PC-3 (cell line): ENCODE measurements around the gene TGFB1I1. TPM values are rescaled to one million over a fixed set of nuclear protein-coding genes. Genes with fewer than 3 reads are reported as not detected.
A peak's percentile ranks its signal among the peaks of the same experiment; 100 is the strongest.

Source experiments
- ATAC-seq: fragments of 200-7000 bp; cut with Tn5 transposase; 2 replicates; pipeline ENCODE4 v1.9.1; 2020; ENCODE audit warnings: mild to moderate bottlenecking, moderate library complexity
- BruUV-seq: library from RNA; stranded (reverse); fragments of 400-500 nt; replicated peaks from 2 replicates; lab custom pipeline; 2021; lab: Mats Ljungman, UMichigan
- CTCF ChIA-PET: fragments of 300-600 bp; sonication (Branson Sonifier 250); formaldehyde crosslinking; loops from one replicate; lab custom pipeline; 2022; ENCODE audit warnings: antibody characterized with exemption; lab: Charles Lee
- POLR2A ChIA-PET: fragments of 300-600 bp; sonication (Branson Sonifier 250); formaldehyde crosslinking; loops from one replicate; lab custom pipeline; 2022; ENCODE audit warnings: antibody characterized with exemption; ENCODE audit not compliant: unreplicated experiment; lab: Charles Lee
- DNase-seq: peaks from one replicate; pipeline ENCODE4 v3.0.0-alpha.2; 2015
- H2AFZ ChIP-seq: fragments of 300-600 bp; sonication (generic); 2 replicates; pipeline ENCODE4 v1.6.0; 2016; ENCODE audit warnings: antibody characterized with exemption, low read length
- H3F3A ChIP-seq: fragments of 300-600 bp; sonication (generic); one replicate; pipeline ENCODE4 v1.6.0; 2017; ENCODE audit warnings: antibody characterized with exemption, low read length, control low read depth, mild to moderate bottlenecking; ENCODE audit not compliant: unreplicated experiment
- H3K27ac ChIP-seq: fragments of 300-600 bp; sonication (generic); 2 replicates; pipeline ENCODE4 v1.5.1; 2016; ENCODE audit warnings: mild to moderate bottlenecking, low read length
- H3K27me3 ChIP-seq: fragments of 300-600 bp; sonication (generic); 2 replicates; pipeline ENCODE4 v1.6.1; 2016; ENCODE audit warnings: low read length, mixed read lengths
- H3K36me3 ChIP-seq: fragments of 300-600 bp; sonication (generic); 2 replicates; pipeline ENCODE4 v1.6.1; 2016; ENCODE audit warnings: low read depth, mixed run types, low read length, mixed read lengths
- H3K4me1 ChIP-seq: fragments of 300-600 bp; sonication (generic); 2 replicates; pipeline ENCODE4 v1.5.1; 2016; ENCODE audit warnings: low read length; ENCODE audit not compliant: insufficient read depth
- H3K4me2 ChIP-seq: fragments of 300-600 bp; sonication (generic); 2 replicates; pipeline ENCODE4 v1.6.0; 2016; ENCODE audit warnings: low read length
- H3K4me3 ChIP-seq: fragments of 300-600 bp; sonication (generic); 2 replicates; pipeline ENCODE4 v1.5.1; 2016; ENCODE audit warnings: mild to moderate bottlenecking, low read length, mixed read lengths
- H3K79me2 ChIP-seq: fragments of 300-600 bp; sonication (generic); 2 replicates; pipeline ENCODE4 v1.6.1; 2017; ENCODE audit warnings: low read length, mixed read lengths
- H3K9ac ChIP-seq: fragments of 300-600 bp; sonication (generic); 2 replicates; pipeline ENCODE4 v1.6.0; 2016; ENCODE audit warnings: mild to moderate bottlenecking, low read length
- H3K9me2 ChIP-seq: fragments of 300-600 bp; sonication (generic); replicated peaks from 2 replicates; pipeline ENCODE4 v1.6.1; 2016; ENCODE audit warnings: mixed run types, low read length, mixed read lengths
- H3K9me3 ChIP-seq: fragments of 300-600 bp; sonication (generic); 2 replicates; pipeline ENCODE4 v1.6.1; 2016; ENCODE audit warnings: low read length, mixed read lengths
- H4K20me1 ChIP-seq: fragments of 300-600 bp; sonication (generic); 2 replicates; pipeline ENCODE4 v1.6.1; 2016; ENCODE audit warnings: low read length, mixed read lengths
- CTCF ChIP-seq: fragments of 300-600 bp; sonication (generic); conservative IDR thresholded peaks from 2 replicates; pipeline ENCODE4 v1.5.1; 2017; ENCODE audit warnings: antibody characterized with exemption, low read depth, mild to moderate bottlenecking, low read length
- EZH2 ChIP-seq: fragments of 300-600 bp; sonication (generic); IDR thresholded peaks from one replicate; pipeline ENCODE4 v1.6.1; 2017; ENCODE audit warnings: antibody characterized with exemption, mild to moderate bottlenecking, low read length; ENCODE audit not compliant: unreplicated experiment
- EZH2phosphoT487 ChIP-seq: fragments of 300-600 bp; sonication (generic); IDR thresholded peaks from 2 replicates; pipeline ENCODE4 v1.6.1; 2018; ENCODE audit warnings: mild to moderate bottlenecking, antibody characterized with exemption, low read length, borderline replicate concordance
- intact Hi-C: fragments of 100-400 bp; cut with micrococcal nuclease; formaldehyde crosslinking; loops from 2 replicates; pipeline ENCODE4 v1.9.0; 2023
- total RNA-seq: library from RNA; depleted of rRNA; stranded (reverse); fragments of >200 nt; gene quantifications from 2 replicates; pipeline ENCODE4 v1.2.3, GENCODE V29; 2014

TGFB1I1 gene
- total RNA-seq, 1 experiment from 2014 or later: 11.2 TPM

- Histone ChIP-seq H3K27ac (peak overlapping the region; percentile 58), H3K4me1 (peaks cover 15% of the 10 kb centered on the region), H3K9me2 (no peaks in the 10 kb centered on the region), H3K9ac (peak overlapping the region; percentile 99), H3F3A (no peaks in the 10 kb centered on the region), H3K4me3 (peak overlapping the region; percentile 98), H3K27me3 (no peaks in the 10 kb centered on the region), H3K4me2 (peak overlapping the region; percentile 89), H3K79me2 (peaks cover 15% of the 10 kb centered on the region), H3K9me3 (no peaks in the 10 kb centered on the region), H2AFZ (peak overlapping the region; percentile 82), H3K36me3 (no peaks in the 10 kb centered on the region), H4K20me1 (no peaks in the 10 kb centered on the region)
- no peak for TF ChIP-seq EZH2
- ChIA-PET CTCF (no interaction called here), POLR2A (no interaction called here)
- intact Hi-C loops: loop anchor here (5.0 kb wide), 1 partner anchor 195 kb away; no protein-coding TSS in a partner anchor
- BruUV-seq: no TSS peak
- ATAC-seq (peak; percentile 34; the same call in 1 of the 2 replicates), DNase-seq (no peak)
Measured at GRCh38 chr16:31507617-31507928, 35.6 kb downstream of the TGFB1I1 start.

- Histone ChIP-seq H3K27me3 (no peaks in the 10 kb centered on the region), H3K36me3 (no peaks in the 10 kb centered on the region), H3K27ac (peak within 1 kb of the TSS; percentile 58), H3K4me2 (peak within 1 kb of the TSS; percentile 89), H4K20me1 (no peaks in the 10 kb centered on the region), H3K9me3 (no peaks in the 10 kb centered on the region), H3F3A (no peaks in the 10 kb centered on the region), H3K4me3 (peak within 1 kb of the TSS; percentile 98), H3K4me1 (peaks cover 15% of the 10 kb centered on the region), H3K9me2 (no peaks in the 10 kb centered on the region), H2AFZ (peak within 1 kb of the TSS; percentile 82), H3K9ac (peak within 1 kb of the TSS; percentile 99), H3K79me2 (peaks cover 15% of the 10 kb centered on the region)
- CTCF ChIA-PET: no interaction called here
- intact Hi-C loops: loop anchor here (5.0 kb wide), 1 partner anchor 194 kb away; no protein-coding TSS in a partner anchor
- POLR2A ChIA-PET: no interaction called here
- ATAC-seq (peak; percentile 85), DNase-seq (peak; percentile 71)
- TF ChIP-seq EZH2phosphoT487: no peak
- TF ChIP-seq EZH2: no peak
- TF ChIP-seq CTCF: no peak
- TSS peak; percentile 61 for BruUV-seq
Measured at GRCh38 chr16:31507929-31508705, 36.2 kb downstream of the TGFB1I1 start, which contains the start of gene RUSF1. RUSF1 (minus strand) TSS chr16:31508391; CDS start chr16:31508373, 18 bp downstream.

GRCh38 chr16:31508706-31509195 is 36.8 kb downstream of the TGFB1I1 start:
- intact Hi-C loops: loop anchor here (5.0 kb wide), 1 partner anchor 194 kb away; no protein-coding TSS in a partner anchor
- Histone ChIP-seq H3K27ac (peak overlapping the region; percentile 39; the same call in 1 of the 2 replicates), H3K27me3 (no peaks in the 10 kb centered on the region), H3K9ac (peak overlapping the region; percentile 99), H3K4me1 (peaks cover 15% of the 10 kb centered on the region), H4K20me1 (no peaks in the 10 kb centered on the region), H3K4me3 (peak overlapping the region; percentile 98), H3K36me3 (no peaks in the 10 kb centered on the region), H3K79me2 (peaks cover 15% of the 10 kb centered on the region), H3K4me2 (peak overlapping the region; percentile 89), H3K9me2 (no peaks in the 10 kb centered on the region), H3K9me3 (no peaks in the 10 kb centered on the region), H3F3A (no peaks in the 10 kb centered on the region), H2AFZ (peak overlapping the region; percentile 82)
- DNase-seq (no peak), ATAC-seq (no peak)
- TSS peak; percentile 80 for BruUV-seq
- POLR2A ChIA-PET: no interaction called here
- no peak for TF ChIP-seq EZH2phosphoT487
- CTCF ChIA-PET: no interaction called here
